ENCODE measurements around the gene ENTPD2.

ENTPD2 gene

GRCh38 chr9:137083394-137084004 lies 29.6 kb upstream of the ENTPD2 start:
- no peak for TF ChIP-seq CTCF (conservative IDR thresholded peaks at IDR 0.05)
- peak overlapping the region; percentile 100 for H3K27ac ChIP-seq

- no peak for TF ChIP-seq CTCF (conservative IDR thresholded peaks at IDR 0.05)
- H3K27ac ChIP-seq: peak overlapping the region; percentile 100
Measured at GRCh38 chr9:137082925-137083290, 29.0 kb upstream of the ENTPD2 start.

GRCh38 chr9:137082222-137082924 lies 28.5 kb upstream of the ENTPD2 start:
- H3K27ac ChIP-seq: peak overlapping the region; percentile 100; the same call in 1 of the 2 replicates

GRCh38 chr9:137080260-137081122 lies 26.6 kb upstream of the ENTPD2 start:
- H3K27ac ChIP-seq: peak overlapping the region; percentile 100
- no peak for TF ChIP-seq CTCF (conservative IDR thresholded peaks at IDR 0.05)

More at GRCh38 chr9:137082222-137082924, 28.5 kb upstream of the ENTPD2 start:
- no peak for TF ChIP-seq CTCF (conservative IDR thresholded peaks at IDR 0.05)

GRCh38 chr9:137079401-137079787 lies 25.5 kb upstream of the ENTPD2 start:
- peak overlapping the region; percentile 100; the same call in 1 of the 2 replicates for H3K27ac ChIP-seq

GRCh38 chr9:137078701-137079400 lies 25.0 kb upstream of the ENTPD2 start:
- peak overlapping the region; percentile 100 for H3K27ac ChIP-seq
- no peak for TF ChIP-seq CTCF (conservative IDR thresholded peaks at IDR 0.05)

More at GRCh38 chr9:137079401-137079787, 25.5 kb upstream of the ENTPD2 start:
- no peak for TF ChIP-seq CTCF (conservative IDR thresholded peaks at IDR 0.05)
